ENCODE data around the gene ARHGAP26. TPM values are rescaled to one million over a fixed set of nuclear protein-coding genes. Genes with fewer than 3 reads are reported as not detected.
"Not testable (repeated sequence)": the region's sequence is repeated elsewhere in the genome, so short reads cannot be mapped to it uniquely, and the experiment has no call there.

Gene ARHGAP26
- total RNA-seq, 2 experiments from 2014 or later = 17.0 to 19.5 TPM

DNA sequence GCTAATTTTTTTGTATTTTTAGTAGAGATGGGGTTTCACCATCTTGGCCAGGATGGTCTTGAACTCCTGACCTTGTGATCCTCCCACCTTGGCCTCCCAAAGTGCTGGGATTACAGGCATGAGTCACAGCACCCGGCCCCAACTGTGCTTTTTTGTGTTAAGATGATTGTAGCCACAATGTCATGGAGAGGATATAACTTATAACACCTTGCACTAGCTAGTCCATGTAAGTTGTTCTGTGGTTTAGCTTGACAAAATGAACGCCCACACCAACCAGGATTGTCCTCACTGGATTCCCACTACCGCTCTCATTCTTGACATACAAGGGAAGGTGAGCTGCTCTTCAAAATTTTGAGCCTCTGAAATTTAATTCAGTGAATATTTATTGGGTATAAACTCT is 182.7 kb downstream of the ARHGAP26 start:
- H3K4me1 Mint-ChIP-seq (ENCODE audit: low read depth); H3K9me3 Mint-ChIP-seq; H3K27ac Mint-ChIP-seq; H3K4me3 Mint-ChIP-seq; H3K27me3 Mint-ChIP-seq (ENCODE audit: low read depth); intact Hi-C loops (cut with micrococcal nuclease); CTCF ChIA-PET; DNase-seq; H3K36me3 Mint-ChIP-seq (ENCODE audit: low read depth): not testable (repeated sequence)

- H3K27ac Mint-ChIP-seq = no peak overlapping the region
- H3K36me3 Mint-ChIP-seq (ENCODE audit: low read depth) = peaks cover 7% of the 10 kb centered on the region
Observed at GRCh38 chr5:142954455-142954854, 184.3 kb downstream of the ARHGAP26 start.

GRCh38 chr5:142955628-142956027 is 185.5 kb downstream of the ARHGAP26 start:
- Mint-ChIP-seq H3K9me3 (no peaks in the 10 kb centered on the region), H3K4me1 (ENCODE audit: low read depth) (peaks cover 6% of the 10 kb centered on the region), H3K27me3 (ENCODE audit: low read depth) (no peaks in the 10 kb centered on the region), H3K4me3 (no peak overlapping the region), H3K36me3 (ENCODE audit: low read depth) (peaks cover 5% of the 10 kb centered on the region), H3K27ac (no peak overlapping the region)
- intact Hi-C loops (cut with micrococcal nuclease) = no loop called here
- no peak for DNase-seq
- CTCF ChIA-PET = no interaction called here

More at GRCh38 chr5:142954455-142954854, 184.3 kb downstream of the ARHGAP26 start:
- Mint-ChIP-seq H3K9me3 (no peaks in the 10 kb centered on the region), H3K4me3 (no peak overlapping the region), H3K27me3 (ENCODE audit: low read depth) (no peaks in the 10 kb centered on the region), H3K4me1 (ENCODE audit: low read depth) (peaks cover 6% of the 10 kb centered on the region)
- no peak for DNase-seq
- CTCF ChIA-PET = no interaction called here
- intact Hi-C loops (cut with micrococcal nuclease) = no loop called here

DNA sequence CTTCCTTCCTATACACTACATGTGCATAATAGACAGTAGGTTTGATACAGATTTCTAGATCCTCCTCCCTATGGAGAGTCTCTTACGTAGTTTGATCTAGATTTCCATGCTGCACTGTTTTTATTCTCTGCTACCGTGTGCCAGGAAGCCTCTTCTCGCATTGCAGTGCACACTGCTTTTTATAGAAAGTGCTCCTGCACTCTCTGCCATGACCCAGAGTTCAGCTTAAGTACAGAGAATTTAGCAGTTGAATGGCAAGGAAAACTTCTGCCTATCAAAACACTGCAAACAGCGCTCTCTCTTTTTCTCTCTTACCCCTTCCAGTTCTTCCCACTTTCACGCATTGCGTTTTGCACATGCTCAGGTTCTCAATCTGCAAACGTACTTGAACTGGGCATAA is 187.4 kb downstream of the ARHGAP26 start:
- no peak for DNase-seq
- Mint-ChIP-seq H3K27ac (no peak overlapping the region), H3K9me3 (no peaks in the 10 kb centered on the region), H3K27me3 (ENCODE audit: low read depth) (no peaks in the 10 kb centered on the region), H3K36me3 (ENCODE audit: low read depth) (peaks cover 10% of the 10 kb centered on the region), H3K4me1 (ENCODE audit: low read depth) (peaks cover 4% of the 10 kb centered on the region), H3K4me3 (no peak overlapping the region)
- intact Hi-C loops (cut with micrococcal nuclease) = no loop called here
- CTCF ChIA-PET = no interaction called here

- Mint-ChIP-seq H3K4me1 (ENCODE audit: low read depth) (peaks cover 4% of the 10 kb centered on the region), H3K4me3 (no peak overlapping the region), H3K27me3 (ENCODE audit: low read depth) (no peaks in the 10 kb centered on the region), H3K36me3 (ENCODE audit: low read depth) (peaks cover 11% of the 10 kb centered on the region), H3K9me3 (no peaks in the 10 kb centered on the region), H3K27ac (no peak overlapping the region)
- no peak for DNase-seq
- CTCF ChIA-PET = interaction anchor here (0.6 to 1.2 kb wide), 9 partner anchors 9 to 1007 kb away, joined by 3 to 4 read pairs (median 3); no protein-coding TSS in a partner anchor
- intact Hi-C loops (cut with micrococcal nuclease) = no loop called here
Observed at GRCh38 chr5:142958944-142959682, 188.9 kb downstream of the ARHGAP26 start.

- DNase-seq = no peak
- Mint-ChIP-seq H3K36me3 (ENCODE audit: low read depth) (peaks cover 9% of the 10 kb centered on the region), H3K4me3 (no peak overlapping the region), H3K27ac (no peak overlapping the region), H3K9me3 (no peaks in the 10 kb centered on the region), H3K27me3 (ENCODE audit: low read depth) (no peaks in the 10 kb centered on the region), H3K4me1 (ENCODE audit: low read depth) (peaks cover 5% of the 10 kb centered on the region)
- intact Hi-C loops (cut with micrococcal nuclease) = no loop called here
- CTCF ChIA-PET = interaction anchor here (0.7 to 1.2 kb wide), 7 partner anchors 8 to 1007 kb away, joined by 3 to 4 read pairs (median 3); no protein-coding TSS in a partner anchor
Observed at GRCh38 chr5:142959683-142960657, 189.8 kb downstream of the ARHGAP26 start.

DNA sequence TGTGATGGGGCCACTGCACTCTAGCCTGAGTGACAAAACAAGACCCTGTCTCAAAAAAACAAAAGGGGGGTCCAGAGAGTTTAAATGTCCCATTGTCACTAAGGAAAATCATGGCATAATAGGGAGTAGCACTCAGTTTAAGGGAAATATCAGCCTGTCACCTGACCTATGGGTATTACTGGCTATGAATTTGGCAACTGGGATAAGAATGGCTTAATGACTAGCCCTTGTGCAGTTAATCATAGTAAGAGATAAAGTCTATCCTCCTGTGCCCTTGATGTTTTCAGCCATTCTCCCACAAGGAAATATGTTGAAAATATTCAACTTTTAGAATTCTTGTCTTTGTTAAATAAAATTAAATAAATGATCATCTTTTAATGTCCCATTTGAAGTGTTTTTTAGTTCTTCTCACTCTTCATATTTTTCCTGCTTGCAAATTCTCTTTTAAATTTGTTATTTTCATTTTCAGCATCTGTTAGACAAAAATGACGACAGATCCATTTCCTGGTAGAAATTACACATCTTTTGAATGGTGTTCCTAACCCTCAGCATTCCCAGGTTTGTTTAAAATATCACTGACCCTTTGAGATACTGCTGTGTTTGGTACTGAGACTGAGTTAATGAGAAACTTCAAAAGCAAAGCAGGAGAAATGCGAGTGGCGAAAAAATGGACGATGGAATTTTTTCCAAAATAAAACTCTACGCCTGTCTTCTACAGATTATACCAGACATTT is 191.4 kb downstream of the ARHGAP26 start:
- intact Hi-C loops (cut with micrococcal nuclease) = no loop called here
- CTCF ChIA-PET = no interaction called here
- H3K4me1 Mint-ChIP-seq (ENCODE audit: low read depth) = peaks cover 5% of the 10 kb centered on the region

DNA sequence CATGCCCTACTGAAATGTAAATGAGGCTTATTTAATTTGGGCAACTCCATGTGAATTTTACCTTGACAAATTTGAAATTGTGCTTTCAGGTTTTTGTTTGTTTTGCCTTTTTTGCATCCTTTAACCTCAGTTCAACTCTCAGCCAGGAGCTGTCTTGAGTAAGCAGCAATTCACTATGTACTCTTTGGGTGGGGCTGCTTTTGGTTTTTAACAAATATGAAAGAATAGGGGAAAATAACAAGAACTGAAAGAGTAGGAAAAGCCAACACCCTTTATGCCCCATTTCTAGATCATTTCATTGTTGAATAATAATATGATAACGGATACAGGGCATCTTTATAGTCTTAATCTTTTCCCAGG is 192.0 kb downstream of the ARHGAP26 start:
- intact Hi-C loops (cut with micrococcal nuclease) = no loop called here
- Mint-ChIP-seq H3K27me3 (ENCODE audit: low read depth) (no peaks in the 10 kb centered on the region), H3K9me3 (no peaks in the 10 kb centered on the region), H3K27ac (no peak overlapping the region), H3K4me3 (no peak overlapping the region), H3K4me1 (ENCODE audit: low read depth) (peaks cover 5% of the 10 kb centered on the region), H3K36me3 (ENCODE audit: low read depth) (peaks cover 9% of the 10 kb centered on the region)
- CTCF ChIA-PET = no interaction called here
- no peak for DNase-seq

More for the DNA sequence above, 191.4 kb downstream of the ARHGAP26 start:
- no peak overlapping the region for H3K27ac Mint-ChIP-seq
- H3K4me3 Mint-ChIP-seq = no peak overlapping the region
- H3K27me3 Mint-ChIP-seq (ENCODE audit: low read depth) = no peaks in the 10 kb centered on the region
- no peak for DNase-seq
- no peaks in the 10 kb centered on the region for H3K9me3 Mint-ChIP-seq
- H3K36me3 Mint-ChIP-seq (ENCODE audit: low read depth) = peaks cover 9% of the 10 kb centered on the region

GRCh38 chr5:142965258-142966120 is 195.3 kb downstream of the ARHGAP26 start:
- H3K27ac Mint-ChIP-seq; H3K36me3 Mint-ChIP-seq (ENCODE audit: low read depth); H3K9me3 Mint-ChIP-seq; intact Hi-C loops (cut with micrococcal nuclease); H3K27me3 Mint-ChIP-seq (ENCODE audit: low read depth); H3K4me3 Mint-ChIP-seq: not testable (repeated sequence)
- peaks cover 10% of the 10 kb centered on the region for H3K4me1 Mint-ChIP-seq (ENCODE audit: low read depth)
- CTCF ChIA-PET = interaction anchor here (1.6 to 1.8 kb wide), 2 partner anchors 27 to 77 kb away, joined by 4 to 5 read pairs; no protein-coding TSS in a partner anchor
- peak; percentile 25 for DNase-seq

DNA sequence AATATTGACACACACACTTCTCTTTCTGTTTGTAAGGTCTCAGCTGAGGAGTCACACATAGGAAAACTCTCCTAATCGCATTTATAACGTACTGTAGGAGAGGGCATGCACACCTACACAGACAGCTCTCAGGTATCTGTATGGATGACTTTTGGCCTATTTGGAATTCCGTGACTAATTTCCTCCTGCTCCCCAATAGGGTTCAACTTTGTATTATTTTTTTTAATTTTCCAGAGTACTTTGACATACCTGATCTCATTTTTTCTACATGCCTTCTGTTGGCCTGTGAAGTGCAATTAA is 195.9 kb downstream of the ARHGAP26 start:
- DNase-seq = no peak

GRCh38 chr5:142969186-142969585 is 199.0 kb downstream of the ARHGAP26 start:
- no peak overlapping the region for H3K4me3 Mint-ChIP-seq
- peaks cover 21% of the 10 kb centered on the region for H3K4me1 Mint-ChIP-seq (ENCODE audit: low read depth)
- no peaks in the 10 kb centered on the region for H3K27me3 Mint-ChIP-seq (ENCODE audit: low read depth)
- CTCF ChIA-PET = interaction anchor here (1.1 to 1.3 kb wide), 3 partner anchors 47 to 222 kb away, joined by 3 to 4 read pairs (median 4); no protein-coding TSS in a partner anchor
- H3K9me3 Mint-ChIP-seq = no peaks in the 10 kb centered on the region
- H3K36me3 Mint-ChIP-seq (ENCODE audit: low read depth) = no peaks in the 10 kb centered on the region
- intact Hi-C loops (cut with micrococcal nuclease) = no loop called here
- no peak for DNase-seq
- H3K27ac Mint-ChIP-seq = no peak overlapping the region

More for the DNA sequence above, 195.9 kb downstream of the ARHGAP26 start:
- no peak overlapping the region for H3K4me3 Mint-ChIP-seq
- H3K9me3 Mint-ChIP-seq = no peaks in the 10 kb centered on the region
- H3K4me1 Mint-ChIP-seq (ENCODE audit: low read depth) = peaks cover 13% of the 10 kb centered on the region
- H3K36me3 Mint-ChIP-seq (ENCODE audit: low read depth) = peaks cover 9% of the 10 kb centered on the region
- CTCF ChIA-PET = interaction anchor here (1.6 to 1.8 kb wide), 2 partner anchors 27 to 77 kb away, joined by 4 to 5 read pairs; no protein-coding TSS in a partner anchor
- H3K27me3 Mint-ChIP-seq (ENCODE audit: low read depth) = no peaks in the 10 kb centered on the region
- intact Hi-C loops (cut with micrococcal nuclease) = no loop called here
- H3K27ac Mint-ChIP-seq = no peak overlapping the region
